SU-DHL-6 (cell line): ENCODE measurements around the gene ACOT2.

Source experiments
- CTCF ChIP-seq: fragments of 200-600 bp; sonication (generic); IDR thresholded peaks from one replicate; pipeline ENCODE4 v1.5.1; 2017; ENCODE audit warnings: antibody characterized with exemption, mild to moderate bottlenecking, low read length, moderate library complexity; ENCODE audit not compliant: insufficient read depth, poor library complexity, severe bottlenecking
- EZH2phosphoT487 ChIP-seq: fragments of 200-600 bp; sonication (generic), shearing (Covaris generic); conservative IDR thresholded peaks from 2 replicates; pipeline ENCODE4 v1.6.1; 2018; ENCODE audit warnings: mild to moderate bottlenecking, antibody characterized with exemption, low read length, moderate library complexity, mixed read lengths

DNA sequence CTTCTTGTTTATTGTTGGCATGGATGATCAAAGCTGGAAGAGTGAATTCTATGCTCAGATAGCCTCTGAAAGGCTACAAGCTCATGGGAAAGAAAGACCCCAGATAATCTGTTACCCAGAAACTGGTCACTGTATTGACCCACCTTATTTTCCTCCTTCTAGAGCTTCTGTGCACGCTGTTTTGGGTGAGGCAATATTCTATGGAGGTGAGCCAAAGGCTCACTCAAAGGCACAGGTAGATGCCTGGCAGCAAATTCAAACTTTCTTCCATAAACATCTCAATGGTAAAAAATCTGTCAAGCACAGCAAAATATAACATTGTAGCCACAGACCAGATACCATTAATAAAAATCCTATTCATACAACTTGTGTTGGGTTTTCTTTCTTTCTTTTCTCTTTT is 50.5 kb downstream of the ACOT2 start:
- TF ChIP-seq EZH2phosphoT487 (no peak), CTCF (no peak)
